ENCODE results near the gene ABCC3.
A peak's percentile ranks its signal among the peaks of the same experiment; 100 is the strongest.

Gene ABCC3

GRCh38 chr17:50627782-50628601 is 6.7 kb upstream of the ABCC3 start:
- ATAC-seq: peak in 1 of 2 donors; percentile 10

DNA sequence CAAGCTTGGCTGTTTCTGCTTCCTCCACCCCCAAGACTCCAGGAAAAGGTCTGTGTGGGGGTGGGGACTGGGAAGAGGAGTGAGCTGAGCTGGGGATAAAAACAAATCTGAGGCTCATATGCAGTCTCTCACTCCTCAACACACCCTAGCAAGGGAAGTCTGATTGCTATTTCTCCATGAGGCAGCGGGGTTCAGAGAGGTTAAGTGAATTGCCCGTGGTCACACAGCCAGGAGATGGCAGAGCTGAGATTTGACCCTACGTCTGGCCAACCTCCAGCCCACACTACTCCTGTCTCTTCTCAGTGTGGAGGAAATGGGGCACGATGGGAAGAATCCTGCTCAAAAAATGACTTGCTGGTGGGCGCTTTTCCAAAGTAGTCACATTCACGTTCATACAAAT is 4.8 kb upstream of the ABCC3 start:
- ATAC-seq: no peak

GRCh38 chr17:50630524-50631194 is 4.0 kb upstream of the ABCC3 start:
- ATAC-seq: peak; percentile 52 to 63

GRCh38 chr17:50631195-50631907 is 3.3 kb upstream of the ABCC3 start:
- ATAC-seq: no peak

GRCh38 chr17:50631908-50632571 is 2.6 kb upstream of the ABCC3 start:
- no peak for ATAC-seq

GRCh38 chr17:50632637-50633036 is 2.0 kb upstream of the ABCC3 start:
- ATAC-seq: no peak

- ATAC-seq: no peak
These were observed 998 bp upstream of the ABCC3 start for GRCh38 chr17:50633683-50634082.

- ATAC-seq: no peak
These were observed 442 bp downstream of the ABCC3 start for GRCh38 chr17:50634915-50635731.

DNA sequence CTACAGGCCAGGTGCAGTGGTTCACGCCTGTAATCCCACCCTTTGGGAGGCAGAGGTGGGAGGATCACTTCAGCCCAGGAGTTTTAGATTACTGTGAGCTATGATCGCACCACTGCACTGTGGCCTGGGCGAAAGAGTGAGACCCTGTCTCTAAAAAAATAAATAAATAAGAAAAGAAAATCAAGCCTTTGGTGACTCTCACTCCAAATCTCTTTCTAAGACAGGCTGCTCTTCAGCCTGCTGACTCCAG is 976 bp downstream of the ABCC3 start:
- no peak for ATAC-seq

GRCh38 chr17:50635982-50636803 is 1.5 kb downstream of the ABCC3 start:
- no peak for ATAC-seq

- no peak for ATAC-seq
These were observed 2.1 kb downstream of the ABCC3 start for GRCh38 chr17:50636804-50637195.

- no peak for ATAC-seq
These were observed 3.3 kb downstream of the ABCC3 start for GRCh38 chr17:50637829-50638605.

GRCh38 chr17:50638606-50638965 is 3.9 kb downstream of the ABCC3 start:
- no peak for ATAC-seq

- ATAC-seq: no peak
These were observed 4.5 kb downstream of the ABCC3 start for GRCh38 chr17:50638966-50639713.

GRCh38 chr17:50640686-50641351 is 6.1 kb downstream of the ABCC3 start:
- ATAC-seq: no peak

- no peak for ATAC-seq
These were observed 6.7 kb downstream of the ABCC3 start for GRCh38 chr17:50641357-50641756.

GRCh38 chr17:50642071-50642721 is 7.5 kb downstream of the ABCC3 start:
- no peak for ATAC-seq

DNA sequence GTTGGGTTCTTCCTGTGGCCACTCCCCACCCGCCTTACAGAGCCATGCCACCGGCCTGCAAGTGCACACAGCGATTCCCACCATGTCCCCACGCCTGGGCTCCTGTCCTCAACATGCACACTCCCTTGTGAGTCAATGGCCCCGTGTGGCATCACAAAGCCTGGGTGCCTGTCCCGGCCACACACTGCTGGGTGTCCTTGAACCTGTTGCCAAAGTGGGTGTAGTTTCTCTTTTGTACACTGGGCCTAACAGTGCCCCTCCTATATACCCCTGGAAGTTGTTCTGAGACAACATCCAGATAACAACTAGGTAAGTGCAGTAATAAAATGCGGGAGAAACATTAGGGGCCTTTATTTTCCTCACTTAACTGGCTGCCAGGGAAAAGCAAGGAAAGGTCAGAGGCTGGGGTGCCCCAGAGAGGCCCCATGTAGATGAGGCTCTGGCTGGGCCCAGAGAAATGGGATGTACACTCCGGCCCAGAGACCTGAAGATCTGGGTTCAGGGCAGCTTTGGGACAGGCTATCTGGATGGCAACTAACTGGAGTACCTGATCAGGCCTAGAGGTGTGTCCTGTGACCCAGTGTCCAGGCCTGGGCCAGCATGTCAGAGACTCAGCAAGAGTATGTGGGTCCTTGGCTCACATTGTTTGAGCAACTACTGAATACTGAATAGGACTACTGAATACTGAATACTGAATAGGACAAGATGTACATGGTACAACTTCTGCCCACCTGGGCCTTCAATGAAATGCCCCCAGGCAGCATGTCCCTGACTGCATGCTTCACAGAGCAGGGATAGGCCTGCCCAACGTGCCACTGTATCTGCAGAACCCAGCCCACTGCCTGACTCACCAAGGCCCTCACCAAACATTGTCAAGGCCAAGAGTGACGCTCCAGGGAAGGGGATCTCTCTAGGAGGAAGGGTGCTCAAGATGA is 8.3 kb downstream of the ABCC3 start:
- ATAC-seq: no peak

All from activated CD4-positive, CD25-positive, alpha-beta regulatory T cell treated with anti-CD3 and anti-CD28 coated beads, Interleukin-2, amount 50 U/mL, for 24 hours (primary cell).